GM18520 (cell line): ENCODE data around the gene CTPS2.
"Not testable (repeated sequence)": the region's sequence is repeated elsewhere in the genome, so short reads cannot be mapped to it uniquely, and the experiment has no call there.

ENCODE experiments used
- ATAC-seq: cut with Tn5 transposase; IDR thresholded peaks from one replicate; pipeline ENCODE4 v1.9.1; 2021; ENCODE audit not compliant: unreplicated experiment

CTPS2 gene

GRCh38 chrX:16658284-16658683, 54.2 kb downstream of the CTPS2 start:
- no peak for ATAC-seq

DNA sequence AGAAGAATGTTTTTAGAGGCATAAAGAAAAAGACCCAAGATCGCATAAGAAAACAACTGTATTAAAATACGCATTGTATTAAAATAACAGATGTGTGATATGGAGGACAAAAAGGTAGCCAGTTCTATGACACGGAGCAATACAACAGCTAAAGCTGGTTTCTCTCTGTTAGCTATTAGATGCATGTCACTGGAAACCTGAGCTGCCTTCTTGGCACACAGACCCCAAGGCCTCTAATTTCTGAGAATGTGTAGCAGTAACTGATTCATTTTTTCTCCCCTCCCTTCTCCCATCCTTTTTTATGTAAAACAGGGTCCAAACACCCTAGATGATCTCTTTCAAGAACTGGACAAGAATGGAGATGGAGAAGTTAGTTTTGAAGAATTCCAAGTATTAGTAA, 58.4 kb downstream of the CTPS2 start:
- no peak for ATAC-seq

GRCh38 chrX:16653424-16653823, 59.0 kb downstream of the CTPS2 start:
- no peak for ATAC-seq

DNA sequence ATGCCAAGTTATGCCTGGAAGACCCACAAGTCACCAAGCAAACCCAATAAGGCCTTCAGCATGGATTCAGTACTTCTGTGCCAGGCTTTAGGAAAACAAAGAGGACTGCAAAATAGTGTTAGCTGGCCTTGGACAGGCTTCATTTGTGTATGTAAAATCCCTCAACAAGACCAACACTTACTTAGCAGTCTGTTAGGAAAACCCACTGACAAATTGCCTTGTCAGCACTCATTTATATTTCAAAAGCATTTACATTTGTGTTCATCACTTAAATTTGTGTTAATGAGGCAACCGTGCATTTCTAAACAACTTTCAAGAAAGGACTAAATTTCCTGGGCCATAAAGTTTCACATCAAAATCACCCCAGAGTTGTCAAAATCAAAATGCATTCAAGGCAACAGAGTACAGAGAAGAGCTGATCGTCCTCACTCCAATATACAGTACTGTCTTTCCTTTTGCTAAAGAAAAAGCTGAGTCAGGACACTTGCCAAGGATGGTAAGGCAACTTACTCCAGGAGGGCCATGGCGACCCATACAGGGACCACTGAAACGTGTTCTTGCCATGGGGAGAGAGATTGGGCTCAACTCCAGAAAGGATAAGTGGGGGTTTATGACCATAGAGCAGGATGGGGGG, 61.0 kb downstream of the CTPS2 start:
- ATAC-seq, result no peak

DNA sequence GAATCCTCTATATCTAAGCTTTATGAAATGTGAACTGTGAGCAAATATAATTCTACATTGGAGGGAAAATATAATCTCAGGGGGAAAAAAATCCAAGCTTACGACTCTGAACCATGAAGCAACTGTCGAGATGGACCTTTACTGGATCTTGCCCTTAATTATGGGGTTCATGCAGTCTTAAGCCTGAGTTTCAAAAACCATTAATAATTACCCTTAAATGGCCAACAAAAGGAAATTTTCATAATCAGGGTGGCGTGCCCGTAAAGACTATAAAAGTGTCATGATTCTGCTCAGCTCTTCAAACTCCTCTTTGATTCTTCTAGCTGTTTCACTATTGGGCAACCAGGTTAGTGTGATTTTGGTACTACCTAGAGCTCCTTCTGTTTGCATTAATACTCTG, 62.6 kb downstream of the CTPS2 start, which contains the start of gene S100G:
Gene S100G (plus strand): TSS at position 301 of the 400 bp plus-strand sequence. CDS start 849 bp downstream, outside the sequence.
- ATAC-seq, result no peak

- ATAC-seq, result no peak
Observed at GRCh38 chrX:16646366-16647138, 65.9 kb downstream of the CTPS2 start.

DNA sequence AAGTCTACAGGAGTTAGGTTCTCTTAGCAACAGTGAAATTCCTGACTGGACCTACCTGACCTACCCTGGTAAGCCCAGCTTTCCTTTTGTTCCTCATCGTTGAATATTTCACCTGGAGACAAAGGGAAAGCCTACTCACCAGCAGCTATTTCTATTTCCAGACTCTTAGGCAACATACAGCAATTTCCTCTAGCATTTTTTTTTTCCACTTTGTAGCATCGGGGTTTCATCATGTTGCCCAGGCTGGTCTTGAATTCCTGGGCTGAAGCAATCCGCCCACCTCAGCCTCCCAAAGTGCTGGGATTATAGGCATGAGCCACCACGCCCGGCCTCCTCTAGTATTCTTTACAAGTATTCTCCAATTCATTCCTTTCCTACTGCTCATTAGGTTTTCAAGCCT, 69.3 kb downstream of the CTPS2 start:
- ATAC-seq, result no peak

DNA sequence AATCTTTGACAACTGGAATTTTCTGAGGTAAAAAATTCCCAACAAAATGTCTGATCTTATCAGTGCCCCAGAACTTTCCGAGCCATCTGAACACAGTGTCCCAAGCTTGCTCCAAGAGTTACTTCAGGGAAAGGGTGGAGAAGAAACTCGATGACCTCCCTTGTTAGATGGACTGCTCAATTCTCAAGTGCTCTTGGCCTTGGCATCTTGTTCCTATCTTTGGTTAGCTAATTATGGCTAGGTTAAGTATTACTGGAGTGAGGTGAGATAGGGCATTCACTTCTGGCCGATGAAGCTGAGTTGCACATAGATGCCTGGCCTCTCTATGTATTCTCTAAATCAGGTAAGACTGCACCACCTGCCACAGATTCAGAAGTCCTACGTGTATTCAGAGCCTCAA, 71.6 kb downstream of the CTPS2 start:
- no peak for ATAC-seq

DNA sequence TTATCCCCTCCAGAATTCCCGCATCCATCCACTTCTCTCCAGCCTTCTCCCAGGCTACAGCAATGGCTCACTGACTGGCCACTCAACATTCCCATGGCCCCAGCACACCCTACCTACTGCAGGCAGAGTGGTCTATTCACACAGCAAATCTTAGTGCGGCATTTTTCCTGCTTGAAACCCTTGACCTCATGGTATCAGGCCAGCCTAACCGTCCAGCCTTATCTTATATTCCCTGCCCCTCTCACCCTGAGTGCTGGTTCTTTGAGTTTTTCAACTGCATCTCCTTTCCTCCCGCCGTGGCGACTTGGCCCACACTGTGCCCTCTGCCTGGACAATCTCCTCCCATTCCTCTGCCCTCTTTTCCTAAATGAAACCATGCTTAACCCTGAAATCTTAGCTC, 72.5 kb downstream of the CTPS2 start:
- no peak for ATAC-seq

- ATAC-seq, result no peak
Observed at GRCh38 chrX:16638533-16638932, 73.9 kb downstream of the CTPS2 start.

- no peak for ATAC-seq
Observed at GRCh38 chrX:16635596-16635995, 76.9 kb downstream of the CTPS2 start.

GRCh38 chrX:16635040-16635439, 77.4 kb downstream of the CTPS2 start:
- ATAC-seq, result no peak

DNA sequence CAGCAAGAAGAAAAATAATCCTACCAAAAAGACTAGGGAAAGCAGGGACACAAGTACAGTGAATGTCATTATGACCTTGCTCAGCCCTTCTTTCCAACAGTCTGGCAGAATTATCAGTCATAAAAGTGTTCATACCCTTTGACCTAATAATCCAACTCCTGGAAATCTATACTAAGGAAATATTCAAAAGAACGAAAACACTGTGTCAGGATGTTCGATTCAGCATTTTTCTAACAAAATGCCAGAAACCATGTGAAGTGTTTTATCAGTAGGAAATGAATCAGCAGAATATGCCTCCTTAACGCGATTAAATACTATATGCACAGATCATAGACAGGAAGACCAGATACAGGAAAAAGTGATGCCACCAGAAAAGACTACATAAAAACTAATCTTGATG, 78.7 kb downstream of the CTPS2 start:
- ATAC-seq, result no peak

DNA sequence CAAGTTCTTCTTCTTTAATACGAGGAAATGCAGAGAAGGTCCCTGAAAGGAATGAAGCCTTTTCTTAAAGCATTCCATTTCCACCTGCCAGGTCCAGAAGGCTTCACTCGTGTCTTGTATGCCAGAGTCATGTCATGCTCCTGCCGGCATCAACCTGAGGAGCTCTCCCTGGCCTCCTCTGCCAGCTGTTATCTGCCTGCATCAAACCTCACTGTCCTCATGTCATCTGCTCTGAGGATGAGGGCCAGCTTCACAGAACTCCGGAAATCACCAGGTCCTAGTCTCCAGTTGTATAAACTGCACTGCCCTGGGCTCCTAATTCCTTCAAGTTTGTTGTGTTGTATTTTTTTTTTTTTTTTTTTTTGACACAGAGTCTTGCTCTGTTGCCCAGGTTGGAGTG, 82.6 kb downstream of the CTPS2 start:
- ATAC-seq, result no peak

- ATAC-seq, result no peak
Observed at GRCh38 chrX:16628946-16629595, 83.4 kb downstream of the CTPS2 start.

DNA sequence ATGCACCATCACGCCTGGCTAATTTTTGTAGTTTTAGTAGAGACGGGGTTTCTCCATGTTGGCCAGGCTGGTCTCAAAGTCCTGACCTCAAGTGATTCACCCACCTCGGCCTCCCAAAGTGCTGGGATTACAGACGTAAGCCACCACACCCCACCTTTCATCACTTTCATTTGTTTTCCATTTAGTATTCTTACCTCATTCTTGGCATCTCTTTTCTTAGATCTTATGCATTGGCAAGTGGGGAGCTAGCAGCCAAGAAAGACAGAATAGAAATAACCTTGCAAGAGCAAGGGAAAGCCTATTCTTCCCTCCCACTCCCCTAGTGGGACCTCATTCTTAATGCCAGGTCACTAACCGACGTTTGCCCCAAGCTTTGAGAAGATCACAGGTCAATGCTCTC, 84.0 kb downstream of the CTPS2 start:
- not testable (repeated sequence) for ATAC-seq

DNA sequence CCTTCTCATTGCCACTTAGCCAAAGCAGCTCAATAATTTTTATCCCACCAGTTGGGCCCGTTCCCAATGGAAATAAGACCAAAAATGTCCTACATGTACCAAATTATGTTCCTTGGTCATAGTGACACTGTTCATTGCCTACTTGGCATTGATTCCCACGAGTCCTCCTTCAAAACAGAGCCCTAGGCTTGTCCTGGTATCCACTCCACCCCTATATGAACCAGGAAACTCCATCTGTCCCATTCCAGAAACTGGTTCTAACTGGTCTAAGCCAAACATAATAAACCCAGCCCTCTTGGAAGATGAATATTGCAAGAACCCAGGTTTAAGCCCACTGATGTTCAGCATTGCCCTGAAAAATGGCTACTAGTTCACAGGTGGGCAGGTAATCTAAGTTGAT, 93.4 kb downstream of the CTPS2 start:
- no peak for ATAC-seq

DNA sequence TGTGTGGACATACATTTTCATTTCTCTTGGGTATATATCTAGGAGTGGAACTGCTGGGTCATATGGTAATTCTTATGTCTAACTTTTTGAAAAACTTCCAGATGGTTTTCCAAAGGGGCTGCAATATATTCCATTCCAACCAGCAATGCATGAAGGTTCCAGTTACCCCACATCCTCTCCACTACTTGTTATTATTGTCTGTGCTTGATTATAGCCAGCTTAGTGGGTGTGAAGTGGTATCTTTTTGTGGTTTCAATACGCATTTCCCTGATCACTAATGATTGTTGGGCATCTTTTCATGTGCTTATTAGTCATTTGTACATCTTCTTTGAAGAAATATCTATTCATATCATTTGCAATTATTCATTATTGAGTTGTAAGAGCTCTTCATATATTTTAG, 94.0 kb downstream of the CTPS2 start:
- no peak for ATAC-seq

DNA sequence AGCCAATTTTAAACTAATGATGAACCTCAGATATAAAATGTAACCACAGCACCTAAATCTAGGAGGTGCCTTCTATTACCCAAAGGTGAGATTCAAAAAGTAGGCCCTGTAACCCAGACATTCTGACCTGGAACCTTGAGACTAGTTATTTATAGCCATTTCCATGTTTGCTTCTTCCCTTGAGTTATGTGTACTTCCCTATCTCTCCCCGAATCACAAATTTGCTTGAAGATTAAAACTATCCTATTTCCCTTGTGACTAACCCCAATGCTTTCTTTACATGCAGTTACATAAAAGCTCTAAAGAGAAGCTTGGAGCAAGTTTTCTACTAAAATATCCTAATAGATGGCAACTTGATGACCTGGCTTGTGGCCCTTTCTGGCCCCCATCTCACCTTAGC, 95.1 kb downstream of the CTPS2 start:
- no peak for ATAC-seq

DNA sequence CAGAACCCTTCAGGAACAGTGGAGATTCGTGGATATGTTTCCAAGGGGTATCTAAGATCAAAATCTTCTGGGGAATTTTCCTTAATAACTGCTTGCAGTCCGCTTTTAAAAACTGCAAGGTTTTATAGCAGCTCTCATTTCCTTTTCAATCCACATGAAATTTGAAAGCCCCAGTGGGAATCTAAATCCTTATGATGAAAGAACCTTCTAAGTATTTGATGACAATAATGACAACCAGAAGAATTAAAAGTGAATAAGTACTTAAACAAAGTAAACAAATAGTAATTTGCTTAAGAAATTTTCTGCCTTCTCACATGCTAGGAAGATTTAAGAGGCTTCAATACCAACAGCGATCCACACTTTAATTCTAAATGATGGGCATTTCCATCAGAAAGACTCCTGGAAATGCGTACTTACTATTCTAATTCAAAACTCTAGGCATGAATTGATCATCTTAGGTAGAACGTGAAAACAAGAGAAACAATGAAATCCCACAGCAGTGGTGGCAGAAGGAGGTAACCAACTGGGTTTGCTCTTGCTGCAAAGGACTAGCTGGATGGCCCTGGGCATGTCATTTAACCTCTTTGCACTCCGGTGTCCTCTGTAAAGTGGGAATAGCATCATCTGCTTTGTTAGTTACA, 100.1 kb downstream of the CTPS2 start:
- ATAC-seq, result no peak

- ATAC-seq, result not testable (repeated sequence)
Observed at GRCh38 chrX:16610654-16611053, 101.8 kb downstream of the CTPS2 start.
